ENCODE measurements around the gene LBHD2.

DNA sequence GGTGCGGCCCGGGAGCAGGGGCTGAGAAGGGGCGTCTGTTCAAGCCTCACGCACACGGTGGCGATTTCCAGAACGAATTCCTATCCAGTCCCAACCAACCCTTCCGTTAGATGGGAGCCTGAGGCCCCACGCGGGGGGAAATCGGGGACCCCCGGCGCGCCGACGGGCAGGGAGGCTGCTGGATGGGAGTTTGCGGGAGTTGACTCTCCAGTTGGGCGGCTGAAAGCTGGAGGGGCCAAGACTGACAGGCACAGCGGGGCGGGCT is 20.3 kb downstream of the LBHD2 start:
- no peak for TF ChIP-seq TCF7L2 (IDR thresholded peaks at IDR 0.05; ENCODE audit: borderline replicate concordance, extremely low read depth, insufficient read depth, insufficient read length)
- TF ChIP-seq, protein P1, sequence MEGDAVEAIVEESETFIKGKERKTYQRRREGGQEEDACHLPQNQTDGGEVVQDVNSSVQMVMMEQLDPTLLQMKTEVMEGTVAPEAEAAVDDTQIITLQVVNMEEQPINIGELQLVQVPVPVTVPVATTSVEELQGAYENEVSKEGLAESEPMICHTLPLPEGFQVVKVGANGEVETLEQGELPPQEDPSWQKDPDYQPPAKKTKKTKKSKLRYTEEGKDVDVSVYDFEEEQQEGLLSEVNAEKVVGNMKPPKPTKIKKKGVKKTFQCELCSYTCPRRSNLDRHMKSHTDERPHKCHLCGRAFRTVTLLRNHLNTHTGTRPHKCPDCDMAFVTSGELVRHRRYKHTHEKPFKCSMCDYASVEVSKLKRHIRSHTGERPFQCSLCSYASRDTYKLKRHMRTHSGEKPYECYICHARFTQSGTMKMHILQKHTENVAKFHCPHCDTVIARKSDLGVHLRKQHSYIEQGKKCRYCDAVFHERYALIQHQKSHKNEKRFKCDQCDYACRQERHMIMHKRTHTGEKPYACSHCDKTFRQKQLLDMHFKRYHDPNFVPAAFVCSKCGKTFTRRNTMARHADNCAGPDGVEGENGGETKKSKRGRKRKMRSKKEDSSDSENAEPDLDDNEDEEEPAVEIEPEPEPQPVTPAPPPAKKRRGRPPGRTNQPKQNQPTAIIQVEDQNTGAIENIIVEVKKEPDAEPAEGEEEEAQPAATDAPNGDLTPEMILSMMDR (IDR thresholded peaks at IDR 0.05 in 2 of 3, conservative IDR thresholded peaks at IDR 0.05 in 1 of 3; ENCODE audit: borderline replicate concordance in 1 of 3, insufficient read depth in 1 of 3, low read depth in 2 of 3, low read length in 2 of 3): no peak
- no peak for TF ChIP-seq EZH2phosphoT487 (IDR thresholded peaks at IDR 0.05; ENCODE audit: borderline replicate concordance)
- TF ChIP-seq ZNF274 (IDR thresholded peaks at IDR 0.05; ENCODE audit: low read depth, low read length): no peak
- no peak for TF ChIP-seq EZH2 (IDR thresholded peaks at IDR 0.05)
- TF ChIP-seq POLR2AphosphoS5 (IDR thresholded peaks at IDR 0.05; ENCODE audit: low read depth, low read length): no peak
- TF ChIP-seq EGR1 (IDR thresholded peaks at IDR 0.05; ENCODE audit: low read depth): no peak
- TF ChIP-seq, protein P2, sequence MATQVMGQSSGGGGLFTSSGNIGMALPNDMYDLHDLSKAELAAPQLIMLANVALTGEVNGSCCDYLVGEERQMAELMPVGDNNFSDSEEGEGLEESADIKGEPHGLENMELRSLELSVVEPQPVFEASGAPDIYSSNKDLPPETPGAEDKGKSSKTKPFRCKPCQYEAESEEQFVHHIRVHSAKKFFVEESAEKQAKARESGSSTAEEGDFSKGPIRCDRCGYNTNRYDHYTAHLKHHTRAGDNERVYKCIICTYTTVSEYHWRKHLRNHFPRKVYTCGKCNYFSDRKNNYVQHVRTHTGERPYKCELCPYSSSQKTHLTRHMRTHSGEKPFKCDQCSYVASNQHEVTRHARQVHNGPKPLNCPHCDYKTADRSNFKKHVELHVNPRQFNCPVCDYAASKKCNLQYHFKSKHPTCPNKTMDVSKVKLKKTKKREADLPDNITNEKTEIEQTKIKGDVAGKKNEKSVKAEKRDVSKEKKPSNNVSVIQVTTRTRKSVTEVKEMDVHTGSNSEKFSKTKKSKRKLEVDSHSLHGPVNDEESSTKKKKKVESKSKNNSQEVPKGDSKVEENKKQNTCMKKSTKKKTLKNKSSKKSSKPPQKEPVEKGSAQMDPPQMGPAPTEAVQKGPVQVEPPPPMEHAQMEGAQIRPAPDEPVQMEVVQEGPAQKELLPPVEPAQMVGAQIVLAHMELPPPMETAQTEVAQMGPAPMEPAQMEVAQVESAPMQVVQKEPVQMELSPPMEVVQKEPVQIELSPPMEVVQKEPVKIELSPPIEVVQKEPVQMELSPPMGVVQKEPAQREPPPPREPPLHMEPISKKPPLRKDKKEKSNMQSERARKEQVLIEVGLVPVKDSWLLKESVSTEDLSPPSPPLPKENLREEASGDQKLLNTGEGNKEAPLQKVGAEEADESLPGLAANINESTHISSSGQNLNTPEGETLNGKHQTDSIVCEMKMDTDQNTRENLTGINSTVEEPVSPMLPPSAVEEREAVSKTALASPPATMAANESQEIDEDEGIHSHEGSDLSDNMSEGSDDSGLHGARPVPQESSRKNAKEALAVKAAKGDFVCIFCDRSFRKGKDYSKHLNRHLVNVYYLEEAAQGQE (IDR thresholded peaks at IDR 0.05; ENCODE audit: low read depth): no peak
- TF ChIP-seq SP1 (IDR thresholded peaks at IDR 0.05; ENCODE audit: low read depth): no peak
- TF ChIP-seq POLR2A (IDR thresholded peaks at IDR 0.05; ENCODE audit: borderline replicate concordance, extremely low read depth, insufficient read depth, insufficient read length): no peak
